Inferior parietal cortex (tissue), 1 donor: Measurements from ENCODE around the gene HTT.
A peak's percentile ranks its signal among the peaks of the same experiment; 100 is the strongest.

Source experiments
- DNase-seq: peaks from one replicate; pipeline ENCODE4 v3.0.0-alpha.2; 2016; ENCODE audit errors: extremely low spot score

The HTT gene

GRCh38 chr4:3290476-3290875, 216.0 kb downstream of the HTT start:
- DNase-seq: no peak

- DNase-seq: no peak
Measured at GRCh38 chr4:3290889-3291321, 216.4 kb downstream of the HTT start.

GRCh38 chr4:3291411-3291968, 217.0 kb downstream of the HTT start:
- DNase-seq: no peak

GRCh38 chr4:3291969-3292570, 217.6 kb downstream of the HTT start:
- DNase-seq: no peak

- DNase-seq: peak; percentile 81
Measured at GRCh38 chr4:3292571-3293400, 218.3 kb downstream of the HTT start, which contains the start of gene RGS12. TSS of gene RGS12 (plus strand) at chr4:3293021. CDS start at chr4:3316171, 23,150 bp downstream.
